ENCODE results near the gene CGB8.
"Not testable (repeated sequence)": the region's sequence is repeated elsewhere in the genome, so short reads cannot be mapped to it uniquely, and the experiment has no call there.

CGB8 gene

GRCh38 chr19:49029749-49030148 lies 19.2 kb downstream of the CGB8 start:
- not testable (repeated sequence) for DNase-seq

- not testable (repeated sequence) for DNase-seq
Observed at GRCh38 chr19:49028686-49029085, 20.2 kb downstream of the CGB8 start.

- DNase-seq = not testable (repeated sequence)
Observed at GRCh38 chr19:49025599-49025998, 23.3 kb downstream of the CGB8 start.

- DNase-seq = not testable (repeated sequence)
Observed at GRCh38 chr19:49025088-49025487, 23.8 kb downstream of the CGB8 start.

GRCh38 chr19:49024233-49024632 lies 24.7 kb downstream of the CGB8 start, which contains the start of gene CGB3:
Gene CGB3 (minus strand): TSS chr19:49024333. CDS start chr19:49023971, 362 bp downstream.
- not testable (repeated sequence) for DNase-seq

GRCh38 chr19:49022116-49022515 lies 26.8 kb downstream of the CGB8 start:
- DNase-seq = no peak

- DNase-seq = peak; percentile 39
Observed at GRCh38 chr19:49020931-49021895, 27.7 kb downstream of the CGB8 start.

GRCh38 chr19:49020342-49020741 lies 28.6 kb downstream of the CGB8 start:
- DNase-seq = no peak

GRCh38 chr19:49019242-49019932 lies 29.5 kb downstream of the CGB8 start:
- peak; percentile 70 for DNase-seq

GRCh38 chr19:49018388-49019241 lies 30.3 kb downstream of the CGB8 start:
- peak; percentile 26 for DNase-seq

- DNase-seq = peak; percentile 70
Observed at GRCh38 chr19:49017666-49018351, 31.1 kb downstream of the CGB8 start.

- no peak for DNase-seq
Observed at GRCh38 chr19:49017041-49017665, 31.8 kb downstream of the CGB8 start, which contains the start of gene LHB. Gene LHB (minus strand): TSS chr19:49017091. CDS start chr19:49017081, 10 bp downstream.

GRCh38 chr19:49016067-49016839 lies 32.7 kb downstream of the CGB8 start:
- no peak for DNase-seq

GRCh38 chr19:49014870-49015255 lies 34.0 kb downstream of the CGB8 start:
- DNase-seq = no peak

- DNase-seq = no peak
Observed at GRCh38 chr19:49014123-49014869, 34.6 kb downstream of the CGB8 start.

- DNase-seq = no peak
Observed at GRCh38 chr19:49011194-49011593, 37.7 kb downstream of the CGB8 start.

- DNase-seq = no peak
Observed at GRCh38 chr19:49010453-49010852, 38.5 kb downstream of the CGB8 start.

GRCh38 chr19:49009828-49010227 lies 39.1 kb downstream of the CGB8 start:
- DNase-seq = no peak

GRCh38 chr19:49006905-49007304 lies 42.0 kb downstream of the CGB8 start:
- no peak for DNase-seq
